Spinal cord (tissue), 10 donors: Measurements from ENCODE around the gene CHAF1A. TPM values are rescaled to one million over a fixed set of nuclear protein-coding genes. Genes with fewer than 3 reads are reported as not detected.
A peak's percentile ranks its signal among the peaks of the same experiment; 100 is the strongest.

Source experiments
- DNase-seq, 6 donors: peaks; one replicate each; pipeline versions ENCODE4 v3.0.0 to v3.0.0-alpha.2; 2013 to 2015; ENCODE audit warnings: low spot score in 6 of 6, low read depth in 4 of 6
- H3K27ac ChIP-seq: one replicate; pipeline ENCODE4 v1.5.1; 2013; ENCODE audit warnings: low read depth, low read length, control low read depth
- H3K27me3 ChIP-seq: one replicate; pipeline ENCODE4 v1.6.1; 2013; ENCODE audit warnings: low read length; ENCODE audit not compliant: control insufficient read depth, insufficient read depth
- H3K36me3 ChIP-seq: one replicate; pipeline ENCODE4 v1.6.1; 2013; ENCODE audit warnings: low read length; ENCODE audit not compliant: control insufficient read depth, insufficient read depth
- H3K4me1 ChIP-seq: one replicate; pipeline ENCODE4 v1.6.1; 2013; ENCODE audit warnings: low read length; ENCODE audit not compliant: control insufficient read depth, insufficient read depth
- H3K4me3 ChIP-seq: one replicate; pipeline ENCODE4 v1.5.1; 2013; ENCODE audit warnings: low read depth, low read length, control low read depth
- H3K9me3 ChIP-seq: one replicate; pipeline ENCODE4 v1.6.1; 2013; ENCODE audit warnings: low read length; ENCODE audit not compliant: control insufficient read depth, insufficient read depth
- WGBS: methylation state at CpG from one replicate; pipeline ENCODE4 v1.1.5; 2013; ENCODE audit warnings: missing lambda C conversion rate; ENCODE audit not compliant: insufficient coverage; 5-methylcytosine and 5-hydroxymethylcytosine counted together
- polyA plus RNA-seq, 2 donors: library from polyadenylated mRNA; unstranded; fragments of 120-200 nt; gene quantifications; one replicate each; pipeline ENCODE4 v1.2.1, GENCODE V29; 2013; ENCODE audit not compliant: insufficient read length in 2 of 2
- total RNA-seq, 2 donors: library from RNA; depleted of rRNA in 1 of 2; stranded (reverse); fragments of 120-200 nt in 1 of 2; fragments of >200 nt in 1 of 2; gene quantifications; one replicate each; pipeline versions ENCODE4 v1.2.3 to v1.2.4, GENCODE V29; 2013 to 2014
- donor health status: healthy.

CHAF1A gene
- total and polyA plus RNA-seq, 4 donors = 6.2 to 16.9 (median 11.7) TPM

DNA sequence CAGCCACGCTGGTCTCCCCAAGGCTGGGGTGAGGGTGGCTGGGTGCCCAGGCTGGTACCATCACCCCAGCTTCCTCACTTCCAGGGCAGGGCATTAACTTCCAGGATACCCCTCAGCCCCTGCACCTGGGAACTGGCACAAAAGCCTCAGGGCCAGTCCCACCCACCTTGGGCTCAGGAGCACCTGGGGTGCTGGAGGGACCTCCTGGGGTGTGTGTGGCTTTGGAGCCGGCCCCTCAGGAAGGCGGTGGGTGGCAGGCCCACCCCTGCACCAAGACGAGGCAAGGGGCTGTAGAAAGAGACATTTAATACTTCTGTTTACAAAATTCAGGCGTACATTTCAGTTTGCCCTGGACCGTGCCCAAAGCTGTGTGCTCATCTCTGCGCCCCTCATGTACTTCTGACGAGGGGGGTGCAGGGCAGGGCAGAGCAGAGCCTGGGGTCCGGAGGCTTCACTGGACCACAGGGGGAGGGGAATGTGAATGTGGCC is 42.3 kb upstream of the CHAF1A start:
- H3K9me3 ChIP-seq = no peaks in the 10 kb centered on the region
- H3K4me1 ChIP-seq = no peaks in the 10 kb centered on the region
- peaks cover 96% of the 10 kb centered on the region for H3K36me3 ChIP-seq
- H3K27me3 ChIP-seq = no peaks in the 10 kb centered on the region
- no peak overlapping the region for H3K27ac ChIP-seq
- no peak overlapping the region for H3K4me3 ChIP-seq
- DNase-seq = no peak
- 89% methylated on average over 8 of the region's 9 CpGs for WGBS

DNA sequence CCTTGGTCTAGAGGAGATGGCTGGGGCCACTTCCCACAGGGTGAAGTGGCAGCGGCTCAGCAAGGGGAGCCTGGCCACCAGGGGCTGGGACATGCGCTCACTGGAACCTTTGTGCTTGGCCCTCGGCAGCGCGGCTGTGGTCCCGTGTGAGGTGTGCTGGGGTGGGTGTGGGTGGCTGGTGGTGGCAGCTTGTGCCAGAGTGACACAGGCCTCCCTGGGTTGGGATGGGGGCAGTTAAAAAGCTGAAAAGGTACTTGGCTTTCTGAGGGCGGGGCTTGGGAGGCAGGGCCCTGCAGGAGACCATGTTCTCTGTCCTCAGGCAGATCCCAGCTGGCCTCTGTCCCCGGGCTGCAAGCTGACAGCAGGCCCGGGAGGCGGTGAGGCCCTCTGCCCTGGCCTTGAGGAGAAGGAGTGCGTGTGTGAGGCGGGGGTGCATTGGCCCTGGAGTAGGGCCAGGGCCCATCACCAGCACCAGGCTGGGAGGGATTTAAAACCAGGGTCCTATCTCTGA is 41.7 kb upstream of the CHAF1A start:
- 61% methylated on average over 12 of the region's 12 CpGs for WGBS
- Histone ChIP-seq H3K36me3 (peaks cover 99% of the 10 kb centered on the region), H3K9me3 (no peaks in the 10 kb centered on the region), H3K4me3 (no peak overlapping the region), H3K4me1 (no peaks in the 10 kb centered on the region), H3K27ac (no peak overlapping the region), H3K27me3 (no peaks in the 10 kb centered on the region)
- DNase-seq = no peak

DNA sequence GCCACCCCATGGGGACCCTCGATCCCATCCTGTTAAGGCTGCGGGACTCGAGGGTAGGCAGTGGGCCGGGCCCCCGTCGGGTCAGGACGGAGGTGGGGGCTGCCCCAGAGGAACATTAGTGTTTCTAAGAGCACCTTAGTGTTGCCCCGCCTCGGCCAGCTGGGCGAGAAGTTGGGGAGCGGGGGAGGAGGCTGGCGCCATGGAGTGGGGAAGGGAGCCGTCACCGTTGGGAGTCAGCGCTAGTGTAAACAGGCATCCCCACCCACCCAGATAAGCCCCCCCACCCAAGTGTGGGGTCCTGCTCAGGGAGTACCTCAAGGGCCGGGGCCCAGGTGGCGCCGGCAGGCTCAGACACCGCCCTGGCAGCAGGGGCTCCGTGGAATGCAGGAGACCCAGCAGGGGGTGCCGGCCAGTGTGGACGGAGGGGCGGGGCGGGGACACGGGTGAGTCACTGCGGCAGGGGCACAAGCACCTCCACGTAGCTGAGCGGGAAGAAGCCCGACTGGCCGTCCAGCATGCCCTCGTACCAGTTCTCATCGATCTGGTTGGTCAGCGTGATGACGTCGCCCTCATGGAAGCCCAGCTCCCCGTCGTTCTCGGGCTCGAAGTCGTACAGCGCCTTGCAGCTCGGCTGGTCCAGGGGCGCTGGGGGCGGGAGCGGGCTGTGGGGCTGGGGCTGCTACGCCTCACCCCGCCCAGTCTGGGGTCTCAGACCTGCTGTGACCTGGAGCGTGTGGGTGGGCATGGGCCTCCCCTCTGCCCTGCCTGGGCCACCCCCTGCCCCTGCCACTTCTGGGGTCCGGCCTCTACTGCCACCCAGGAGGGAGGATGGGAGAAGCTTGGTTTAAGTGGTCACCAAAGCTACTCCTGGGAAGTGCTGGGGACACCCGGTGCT is 41.0 kb upstream of the CHAF1A start:
- Histone ChIP-seq H3K36me3 (peaks cover 99% of the 10 kb centered on the region), H3K27ac (no peak overlapping the region)

DNA sequence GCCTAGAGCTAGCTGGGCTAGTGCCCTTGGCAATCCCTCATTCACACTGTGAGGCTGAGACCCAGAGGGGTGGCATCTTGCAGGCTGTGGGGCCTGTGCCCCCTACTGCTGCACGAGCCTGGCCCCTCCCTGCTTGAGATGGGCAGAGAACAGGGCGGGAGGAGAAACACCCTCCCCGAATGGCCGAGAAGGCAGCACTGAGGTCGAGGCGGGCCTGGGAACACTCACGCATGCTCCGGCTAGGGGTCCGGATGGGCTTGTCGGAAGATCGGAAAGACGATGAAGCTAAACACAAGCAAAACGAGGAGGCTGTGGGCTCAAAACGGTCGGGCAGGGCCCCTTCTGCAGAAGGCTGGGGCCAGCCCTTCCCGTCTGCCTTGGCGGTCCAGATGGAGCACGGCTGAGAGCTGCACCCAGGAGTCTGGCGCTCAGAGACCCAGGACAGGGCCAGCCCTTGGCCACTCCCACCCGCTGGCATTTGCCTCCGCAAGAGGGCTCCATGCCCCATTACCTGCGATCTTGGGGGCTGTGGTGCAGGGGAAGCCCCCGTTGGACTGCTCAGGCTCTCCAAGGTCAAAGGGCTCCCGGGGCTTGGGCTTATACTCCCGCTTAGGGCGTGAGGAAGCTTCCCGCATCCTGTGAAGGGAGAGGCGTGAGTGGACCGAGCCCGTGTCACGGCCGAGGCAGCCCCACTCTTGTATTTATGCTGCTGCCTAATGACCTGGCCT is 40.2 kb upstream of the CHAF1A start:
- H3K27ac ChIP-seq = no peak overlapping the region
- no peaks in the 10 kb centered on the region for H3K27me3 ChIP-seq
- H3K4me1 ChIP-seq = peaks cover 6% of the 10 kb centered on the region
- WGBS = 71% methylated on average over 30 of the region's 32 CpGs
- peaks cover 98% of the 10 kb centered on the region for H3K36me3 ChIP-seq
- no peaks in the 10 kb centered on the region for H3K9me3 ChIP-seq
- peak in 1 of 6 donors; percentile 20 for DNase-seq
- H3K4me3 ChIP-seq = no peak overlapping the region

More for the DNA sequence above, 41.0 kb upstream of the CHAF1A start:
- Histone ChIP-seq H3K4me3 (no peak overlapping the region), H3K27me3 (no peaks in the 10 kb centered on the region), H3K9me3 (no peaks in the 10 kb centered on the region), H3K4me1 (peaks cover 6% of the 10 kb centered on the region)
- WGBS = 85% methylated on average over 42 of the region's 50 CpGs
- DNase-seq = peak in 1 of 6 donors; percentile 2

DNA sequence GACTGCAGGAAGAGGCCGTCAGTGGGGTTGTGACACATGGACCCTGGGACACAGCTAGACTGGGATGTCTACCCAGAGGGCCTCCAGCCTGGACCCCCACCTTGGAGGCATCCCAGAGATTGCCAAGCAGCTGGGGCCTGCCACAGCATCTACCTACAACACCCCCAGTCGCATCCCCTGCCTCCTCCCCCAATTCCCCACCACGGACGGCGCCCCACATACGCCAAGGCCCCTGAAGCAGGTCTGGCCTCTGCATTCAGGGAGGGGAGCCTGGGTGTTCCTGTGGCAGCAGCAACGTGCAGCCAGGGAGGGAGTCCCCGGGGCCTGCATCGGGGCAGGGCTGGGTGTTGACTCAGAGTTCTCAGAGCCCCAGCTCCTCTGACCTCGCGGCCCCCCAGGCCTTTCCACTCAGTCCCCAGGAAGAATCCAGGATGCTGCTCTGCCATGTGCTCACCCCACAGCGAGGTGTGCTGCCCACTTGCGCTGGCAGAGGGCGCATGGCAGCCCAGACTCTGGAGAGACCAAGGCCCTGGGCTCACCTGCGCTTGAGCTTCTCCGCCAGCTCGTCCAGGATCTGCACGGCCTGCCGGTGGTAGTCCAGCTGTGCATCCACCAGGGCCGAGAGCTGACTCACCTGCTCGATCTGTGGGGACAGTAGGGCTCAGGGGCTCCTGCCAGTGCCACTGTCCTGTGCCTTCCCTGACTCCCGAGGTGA is 39.5 kb upstream of the CHAF1A start:
- H3K9me3 ChIP-seq = no peaks in the 10 kb centered on the region
- H3K4me1 ChIP-seq = peaks cover 13% of the 10 kb centered on the region
- DNase-seq = no peak
- H3K4me3 ChIP-seq = no peak overlapping the region
- peaks cover 98% of the 10 kb centered on the region for H3K36me3 ChIP-seq
- H3K27ac ChIP-seq = no peak overlapping the region
- H3K27me3 ChIP-seq = no peaks in the 10 kb centered on the region
- WGBS = 79% methylated on average over 22 of the region's 22 CpGs

DNA sequence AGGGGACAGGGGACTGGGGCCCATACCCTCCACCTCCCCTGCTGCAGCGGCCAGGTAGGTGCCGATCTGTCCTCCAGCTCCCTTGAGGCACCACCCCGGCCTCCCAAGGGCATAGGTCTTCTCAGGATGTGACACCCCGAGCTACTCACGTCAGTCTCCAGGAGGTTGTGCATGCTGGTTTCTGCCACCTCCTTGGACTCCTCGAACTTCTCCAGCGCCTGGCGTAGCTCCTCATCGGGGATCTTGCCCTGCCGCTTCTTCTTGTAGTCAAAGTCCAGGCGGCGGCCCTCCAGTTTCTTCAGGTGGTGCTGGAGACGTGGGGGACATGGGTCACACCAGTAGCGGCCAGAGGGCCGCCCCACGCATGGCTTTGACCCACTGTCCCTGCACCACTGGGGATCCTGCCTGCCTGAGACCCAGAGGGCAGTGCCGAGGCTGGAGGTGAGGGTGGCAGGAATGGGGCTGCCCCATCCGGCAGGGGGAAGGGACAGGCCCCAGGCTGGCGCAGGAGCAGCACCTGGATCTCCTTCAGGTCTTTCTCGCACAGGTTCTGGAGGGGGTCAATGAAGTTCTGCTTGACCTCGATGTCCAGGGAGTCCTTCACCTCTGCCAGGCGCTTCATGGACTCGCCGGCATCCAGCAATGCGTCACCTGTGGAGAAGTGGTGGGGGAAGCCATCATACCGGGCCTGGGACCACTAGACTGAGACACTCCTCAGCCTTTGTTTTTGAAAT is 38.7 kb upstream of the CHAF1A start:
- Histone ChIP-seq H3K27me3 (no peaks in the 10 kb centered on the region), H3K4me1 (peaks cover 21% of the 10 kb centered on the region), H3K27ac (no peak overlapping the region), H3K4me3 (no peak overlapping the region), H3K36me3 (peaks cover 97% of the 10 kb centered on the region), H3K9me3 (no peaks in the 10 kb centered on the region)
- 91% methylated on average over 26 of the region's 26 CpGs for WGBS
- DNase-seq = no peak

DNA sequence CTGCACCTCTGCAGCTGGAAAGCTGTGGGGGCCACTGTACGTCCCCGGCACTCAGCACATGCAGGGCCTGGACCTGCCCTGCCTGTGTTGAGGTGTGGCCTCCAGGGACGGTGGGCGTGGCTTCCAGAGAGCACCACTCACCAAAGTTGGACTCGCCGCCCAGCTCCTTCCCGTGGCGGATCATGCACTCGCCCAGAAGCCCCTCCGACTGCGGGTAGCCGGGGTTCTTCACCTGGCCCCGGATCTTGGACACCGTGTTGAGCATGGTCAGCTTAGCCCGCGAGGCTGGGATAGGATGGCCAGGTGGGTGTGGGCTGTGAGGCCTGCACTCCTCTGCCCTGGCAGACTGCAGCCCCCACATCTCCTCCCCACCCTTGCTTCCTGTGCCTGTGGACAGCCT is 37.1 kb upstream of the CHAF1A start:
- WGBS = 96% methylated on average over 11 of the region's 16 CpGs
- H3K4me1 ChIP-seq = peaks cover 37% of the 10 kb centered on the region
- no peak overlapping the region for H3K4me3 ChIP-seq
- H3K9me3 ChIP-seq = no peaks in the 10 kb centered on the region
- peaks cover 94% of the 10 kb centered on the region for H3K36me3 ChIP-seq
- H3K27ac ChIP-seq = no peak overlapping the region
- no peaks in the 10 kb centered on the region for H3K27me3 ChIP-seq
- no peak for DNase-seq

DNA sequence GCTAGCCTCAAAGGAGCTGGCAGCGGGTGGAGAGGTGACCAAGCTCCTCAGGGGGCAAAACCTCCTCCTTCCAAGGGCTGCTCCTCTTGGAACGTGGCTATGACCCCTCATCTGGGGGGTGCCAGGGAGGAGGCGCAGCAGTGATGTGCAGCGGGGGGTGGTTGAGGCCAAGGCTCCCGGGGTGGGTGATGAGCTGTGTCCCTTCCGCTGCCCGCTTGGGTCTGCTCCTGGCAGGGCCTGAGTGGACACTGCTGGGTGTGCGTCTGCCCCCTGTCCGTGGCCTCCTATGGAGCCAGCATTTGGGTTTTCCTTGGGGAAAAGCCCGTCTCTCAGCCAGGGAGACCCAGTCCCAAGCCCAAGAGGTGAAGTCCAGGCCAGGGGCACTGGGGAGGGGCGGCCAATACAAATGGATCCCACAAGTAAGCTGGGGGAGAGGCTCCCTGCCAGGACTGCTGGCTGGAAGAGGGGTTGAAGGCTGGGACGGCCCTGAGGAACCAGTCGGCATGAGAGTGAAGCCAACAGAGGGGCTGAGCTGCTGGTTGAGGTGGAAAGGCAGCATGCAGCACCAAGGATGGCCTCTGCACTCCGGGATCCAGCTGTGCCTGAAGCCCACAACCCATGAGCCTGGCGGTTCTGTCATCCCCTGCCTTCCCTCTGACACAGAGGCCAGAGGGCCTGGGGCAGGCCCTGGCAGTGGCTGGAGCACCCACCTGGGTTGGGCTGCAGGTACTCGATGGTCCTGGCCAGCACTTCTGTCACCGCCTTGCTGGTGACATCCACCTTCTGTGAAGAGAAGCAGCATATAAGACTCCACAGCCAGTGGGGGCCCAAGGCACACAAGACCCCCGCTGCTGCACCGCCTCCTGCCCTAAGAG is 36.4 kb upstream of the CHAF1A start:
- no peak overlapping the region for H3K4me3 ChIP-seq

More for the DNA sequence above, 36.4 kb upstream of the CHAF1A start:
- Histone ChIP-seq H3K27me3 (no peaks in the 10 kb centered on the region), H3K36me3 (peaks cover 92% of the 10 kb centered on the region), H3K4me1 (peaks cover 44% of the 10 kb centered on the region), H3K27ac (no peak overlapping the region), H3K9me3 (no peaks in the 10 kb centered on the region)
- 92% methylated on average over 17 of the region's 19 CpGs for WGBS
- DNase-seq = peak in 1 of 6 donors; percentile 5
